Parathyroid adenoma (tissue), 2 donors: ENCODE results near the gene ZBTB20.

ENCODE experiments used
- H2AFZ ChIP-seq: fragments of 300-600 bp; sonication (generic); one replicate; pipeline ENCODE4 v1.7.0; 2017; ENCODE audit warnings: antibody characterized with exemption, mild to moderate bottlenecking
- H3K27ac ChIP-seq: fragments of 300-600 bp; sonication (generic); one replicate; pipeline ENCODE4 v1.7.0; 2017
- H3K27me3 ChIP-seq: fragments of 300-600 bp; sonication (generic); one replicate; pipeline ENCODE4 v1.7.0; 2017; ENCODE audit warnings: low read length; ENCODE audit not compliant: control insufficient read depth, insufficient read depth
- H3K36me3 ChIP-seq: fragments of 300-600 bp; sonication (generic); one replicate; pipeline ENCODE4 v1.7.0; 2017; ENCODE audit warnings: low read length; ENCODE audit not compliant: control insufficient read depth, insufficient read depth
- H3K4me1 ChIP-seq: fragments of 300-600 bp; sonication (generic); one replicate; pipeline ENCODE4 v1.7.0; 2017; ENCODE audit warnings: control low read depth
- H3K4me2 ChIP-seq: fragments of 300-600 bp; sonication (generic); one replicate; pipeline ENCODE4 v1.7.0; 2017; ENCODE audit warnings: low read length
- H3K4me3 ChIP-seq: fragments of 300-600 bp; sonication (generic); one replicate; pipeline ENCODE4 v1.7.0; 2017; ENCODE audit warnings: low read depth, low read length
- H3K79me2 ChIP-seq: fragments of 300-600 bp; sonication (generic); one replicate; pipeline ENCODE4 v1.7.0; 2017; ENCODE audit warnings: control low read depth
- H3K9ac ChIP-seq: fragments of 300-600 bp; sonication (generic); one replicate; pipeline ENCODE4 v1.7.0; 2017; ENCODE audit warnings: mild to moderate bottlenecking
- H3K9me3 ChIP-seq: fragments of 300-600 bp; sonication (generic); one replicate; pipeline ENCODE4 v1.7.0; 2017; ENCODE audit warnings: low read length; ENCODE audit not compliant: control insufficient read depth
- CTCF ChIP-seq: fragments of 300-600 bp; sonication (generic); IDR thresholded peaks from one replicate; pipeline ENCODE4 v1.7.0; 2017; ENCODE audit warnings: antibody characterized with exemption, mild to moderate bottlenecking
- donor health status: primary hyperparathyroidism.

Gene ZBTB20

DNA sequence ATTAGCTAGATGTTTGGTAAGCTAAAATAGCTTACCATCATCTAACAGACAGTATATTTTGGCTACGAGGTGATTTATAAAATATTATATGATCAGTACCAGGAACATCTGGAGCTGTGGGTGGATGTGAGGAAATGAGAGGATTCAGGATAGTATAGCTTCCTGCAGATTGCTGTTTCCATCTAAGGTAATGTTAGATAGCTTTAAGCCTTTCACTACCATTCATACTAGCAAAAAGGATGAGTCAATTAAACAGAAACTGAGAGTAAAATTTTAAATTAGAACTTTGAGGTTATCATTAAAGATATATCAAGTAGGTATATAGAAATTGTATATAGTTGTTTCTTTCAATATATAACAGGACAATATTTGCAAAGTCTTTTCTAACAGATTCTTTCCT lies 8.0 kb downstream of the ZBTB20 start:
- no peak overlapping the region for H3K9ac ChIP-seq
- peaks cover 19% of the 10 kb centered on the region for H3K79me2 ChIP-seq
- no peaks in the 10 kb centered on the region for H3K9me3 ChIP-seq
- H3K36me3 ChIP-seq: no peaks in the 10 kb centered on the region
- TF ChIP-seq CTCF: no peak
- peaks cover 8% of the 10 kb centered on the region for H3K4me1 ChIP-seq
- H3K4me2 ChIP-seq: no peak overlapping the region
- H3K4me3 ChIP-seq: no peak overlapping the region
- H2AFZ ChIP-seq: no peak overlapping the region
- no peaks in the 10 kb centered on the region for H3K27me3 ChIP-seq
- no peak overlapping the region for H3K27ac ChIP-seq

GRCh38 chr3:115134648-115135347 lies 12.3 kb downstream of the ZBTB20 start:
- Histone ChIP-seq H3K4me3 (no peak overlapping the region), H3K36me3 (no peaks in the 10 kb centered on the region), H3K4me2 (no peak overlapping the region), H3K4me1 (no peaks in the 10 kb centered on the region), H3K27me3 (no peaks in the 10 kb centered on the region), H3K9ac (no peak overlapping the region), H2AFZ (no peak overlapping the region), H3K27ac (no peak overlapping the region), H3K79me2 (peaks cover 14% of the 10 kb centered on the region), H3K9me3 (no peaks in the 10 kb centered on the region)
- TF ChIP-seq CTCF: no peak

DNA sequence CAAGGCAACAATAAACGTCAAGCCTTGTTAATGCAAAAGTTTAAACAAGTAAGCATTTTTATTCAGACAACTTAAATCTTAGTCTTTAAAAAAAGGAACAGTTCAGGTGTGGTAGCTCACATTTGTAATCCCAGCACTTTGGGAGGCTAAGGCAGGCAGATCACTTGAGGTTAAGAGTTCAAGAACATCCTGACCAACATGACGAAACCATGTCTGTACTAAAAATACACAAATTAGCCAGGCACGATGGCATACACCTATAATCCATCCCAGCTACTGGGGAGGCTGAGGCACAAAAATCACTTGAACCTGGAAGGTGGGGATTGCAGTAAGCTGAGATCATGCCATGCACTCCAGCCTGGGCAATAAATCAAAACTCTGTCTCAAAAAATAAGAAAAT lies 19.9 kb downstream of the ZBTB20 start:
- Histone ChIP-seq H3K4me3 (no peak overlapping the region), H2AFZ (no peak overlapping the region), H3K4me1 (no peaks in the 10 kb centered on the region), H3K27me3 (no peaks in the 10 kb centered on the region), H3K9me3 (no peaks in the 10 kb centered on the region), H3K36me3 (no peaks in the 10 kb centered on the region), H3K4me2 (no peak overlapping the region), H3K27ac (no peak overlapping the region), H3K9ac (no peak overlapping the region), H3K79me2 (no peaks in the 10 kb centered on the region)
- no peak for TF ChIP-seq CTCF

DNA sequence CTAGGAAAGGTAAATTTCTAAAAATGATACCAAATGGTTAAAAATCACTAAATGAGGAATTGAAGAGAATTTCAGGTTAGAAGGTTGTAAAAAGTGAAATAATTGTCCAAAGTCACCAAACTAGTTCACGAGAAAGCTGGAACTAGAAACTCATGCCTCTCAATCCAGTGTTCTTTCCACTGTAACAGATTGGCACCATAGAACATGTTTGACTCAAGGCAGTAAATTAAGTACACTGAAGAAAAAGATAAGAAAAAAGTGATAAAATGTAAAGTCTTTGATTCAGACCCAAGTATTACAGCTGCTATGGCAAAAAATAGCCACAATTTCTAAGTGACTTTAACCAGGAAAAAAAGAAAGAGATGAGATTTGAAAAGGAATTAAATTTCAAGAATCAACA lies 26.5 kb downstream of the ZBTB20 start:
- Histone ChIP-seq H2AFZ (no peak overlapping the region), H3K4me3 (no peak overlapping the region), H3K27me3 (no peaks in the 10 kb centered on the region), H3K9ac (no peak overlapping the region), H3K27ac (no peak overlapping the region), H3K4me1 (no peaks in the 10 kb centered on the region), H3K36me3 (no peaks in the 10 kb centered on the region), H3K79me2 (peaks cover 8% of the 10 kb centered on the region), H3K4me2 (no peak overlapping the region), H3K9me3 (no peaks in the 10 kb centered on the region)
- TF ChIP-seq CTCF: no peak

GRCh38 chr3:115113367-115113766 lies 33.7 kb downstream of the ZBTB20 start:
- no peak overlapping the region for H3K9ac ChIP-seq
- no peak overlapping the region for H3K4me3 ChIP-seq
- H3K79me2 ChIP-seq: no peaks in the 10 kb centered on the region
- TF ChIP-seq CTCF: no peak
- no peak overlapping the region for H3K4me2 ChIP-seq
- no peak overlapping the region for H3K27ac ChIP-seq
- no peaks in the 10 kb centered on the region for H3K36me3 ChIP-seq
- H3K4me1 ChIP-seq: no peaks in the 10 kb centered on the region
- no peaks in the 10 kb centered on the region for H3K27me3 ChIP-seq
- H2AFZ ChIP-seq: no peak overlapping the region
- H3K9me3 ChIP-seq: no peaks in the 10 kb centered on the region
